ENCODE results near the gene DNAH10.

Gene DNAH10

GRCh38 chr12:123936471-123936870, 174.4 kb downstream of the DNAH10 start:
- FAIRE-seq (no peak), DNase-seq (ENCODE audit: insufficient read length, low spot score) (no peak)
- no peak for TF ChIP-seq CTCF (IDR thresholded peaks at IDR 0.05; ENCODE audit: insufficient read depth, missing control alignments)

DNA sequence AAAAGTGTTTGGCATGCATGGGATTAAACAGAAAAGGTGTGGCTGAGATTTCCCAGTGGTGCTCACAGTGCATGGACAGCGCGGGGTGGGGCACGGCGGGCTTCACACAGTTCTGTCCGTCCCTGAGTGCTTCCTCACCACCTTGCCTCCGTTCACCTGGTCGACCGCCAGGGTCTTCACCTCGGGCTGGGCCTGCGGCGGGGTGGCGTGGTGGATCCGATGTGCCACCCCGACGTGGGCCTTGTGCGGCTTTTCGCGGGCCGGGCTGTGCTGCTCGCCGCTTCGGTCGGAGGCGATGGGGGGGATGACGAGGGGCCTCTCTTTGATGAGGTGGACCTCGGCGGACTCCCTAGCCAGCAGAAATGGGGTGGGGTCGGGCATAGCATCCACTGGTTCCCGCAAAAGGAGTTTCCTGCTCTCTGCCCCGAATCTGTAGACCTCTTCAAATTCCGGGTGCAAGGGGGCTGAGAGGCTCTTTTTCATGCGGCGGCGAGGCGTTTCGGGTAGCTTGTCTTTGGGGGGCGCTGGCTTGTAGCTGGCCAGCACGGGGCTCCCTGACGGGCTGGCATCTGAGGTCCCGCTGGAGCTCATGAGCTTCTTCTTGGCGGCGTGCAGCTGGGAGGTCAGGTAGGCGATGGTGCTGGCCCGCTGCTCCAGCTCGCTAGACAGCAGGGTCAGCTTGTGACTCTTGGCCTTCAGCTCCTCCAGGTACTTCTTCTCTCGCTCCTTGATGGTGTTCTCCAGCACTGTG, 175.0 kb downstream of the DNAH10 start:
- no peak for TF ChIP-seq CTCF (IDR thresholded peaks at IDR 0.05; ENCODE audit: insufficient read depth, missing control alignments)
- FAIRE-seq (no peak), DNase-seq (ENCODE audit: insufficient read length, low spot score) (no peak)

DNA sequence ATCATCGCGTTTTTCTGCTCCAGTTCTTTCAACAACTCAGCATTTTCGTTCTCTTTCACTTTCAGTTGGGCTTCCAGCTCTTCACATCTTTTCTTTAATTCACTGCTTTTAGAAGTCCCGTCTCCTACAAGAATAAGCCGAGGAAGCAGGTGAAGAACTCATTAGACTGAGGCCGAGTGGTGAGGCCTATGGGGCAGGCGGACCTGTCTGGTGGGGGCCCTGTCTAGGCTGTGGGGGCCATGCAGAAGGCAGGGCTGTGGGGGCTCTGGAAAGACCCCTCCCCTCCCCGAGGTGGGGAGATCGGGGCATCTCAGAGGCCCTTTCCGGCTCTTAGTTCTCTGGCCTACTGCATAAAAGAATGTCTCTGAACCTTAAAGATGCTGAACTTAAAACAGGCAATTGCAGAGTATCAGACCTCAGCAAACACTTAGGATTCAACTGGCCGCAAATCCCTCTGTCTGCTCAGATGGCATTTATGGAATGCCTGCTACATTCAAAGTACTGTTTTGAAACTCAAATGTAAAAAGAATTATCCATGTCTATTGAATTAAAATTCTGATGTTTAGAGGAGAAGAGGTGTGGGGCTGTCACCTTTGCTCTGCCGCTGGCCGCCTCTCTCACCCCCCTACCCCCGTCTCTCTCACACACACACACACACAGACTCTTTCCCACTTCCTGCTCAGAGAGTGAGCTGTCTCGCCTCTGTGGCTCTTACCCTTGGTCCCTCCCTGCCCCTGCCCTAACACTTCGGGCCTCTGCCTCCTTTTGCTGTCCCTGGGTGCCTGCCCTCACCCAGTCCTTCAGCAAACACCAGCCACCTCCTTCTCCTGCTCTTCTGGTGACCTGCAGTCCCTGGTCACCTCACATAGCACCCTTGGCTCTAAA, 175.8 kb downstream of the DNAH10 start:
- no peak for FAIRE-seq
- no peak for TF ChIP-seq CTCF (IDR thresholded peaks at IDR 0.05; ENCODE audit: insufficient read depth, missing control alignments)

DNA sequence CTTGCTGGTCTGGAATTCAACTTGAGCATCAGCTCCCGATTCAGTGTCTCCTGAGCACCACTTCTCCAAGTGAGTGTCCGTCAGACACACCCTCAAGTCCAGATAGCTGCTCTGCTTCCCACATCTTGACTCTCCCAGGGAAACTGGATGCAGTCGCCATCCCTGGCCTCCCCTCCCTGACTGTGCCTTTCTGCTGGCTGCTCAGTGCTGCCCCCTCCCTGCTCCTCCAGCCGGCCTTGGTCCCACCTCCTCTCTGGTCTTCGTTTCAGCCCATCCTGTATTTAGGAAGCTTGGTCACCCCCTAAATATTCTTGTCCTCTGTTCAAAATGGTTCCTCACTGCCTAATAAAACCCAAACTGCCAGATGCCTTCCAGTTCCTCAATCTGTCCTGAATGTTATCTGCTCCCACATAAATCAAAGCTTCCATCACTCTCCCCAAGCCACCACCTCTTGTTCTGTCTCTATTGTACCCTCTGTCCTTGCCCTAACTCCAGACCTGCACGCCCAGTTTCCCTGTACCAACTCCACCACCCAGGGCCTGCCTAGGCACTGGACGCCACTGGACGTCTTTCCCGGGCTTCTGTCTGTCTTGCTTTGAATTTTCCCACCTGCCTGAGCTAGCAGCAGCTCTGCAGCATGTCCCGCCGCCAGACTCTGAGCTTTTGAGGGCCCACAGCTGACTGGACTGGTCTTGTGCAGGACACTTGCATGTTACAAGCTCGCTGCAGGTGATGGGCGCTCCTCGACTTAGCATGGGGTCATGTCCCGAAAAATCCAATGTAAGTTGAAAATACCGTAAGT, 176.8 kb downstream of the DNAH10 start:
- FAIRE-seq: no peak
- no peak for DNase-seq (ENCODE audit: insufficient read length, low spot score)
- TF ChIP-seq CTCF (IDR thresholded peaks at IDR 0.05; ENCODE audit: insufficient read depth, missing control alignments): peak; percentile 31

More for the DNA sequence above, 175.8 kb downstream of the DNAH10 start:
- DNase-seq (ENCODE audit: insufficient read length, low spot score): no peak

- no peak for FAIRE-seq
- no peak for DNase-seq (ENCODE audit: insufficient read length, low spot score)
- TF ChIP-seq CTCF (IDR thresholded peaks at IDR 0.05; ENCODE audit: insufficient read depth, missing control alignments): no peak
Observed at GRCh38 chr12:123939716-123940626, 177.9 kb downstream of the DNAH10 start.

- DNase-seq (ENCODE audit: insufficient read length, low spot score): no peak
- no peak for FAIRE-seq
- TF ChIP-seq CTCF (IDR thresholded peaks at IDR 0.05; ENCODE audit: insufficient read depth, missing control alignments): no peak
Observed at GRCh38 chr12:123940627-123940966, 178.5 kb downstream of the DNAH10 start.
